Measurements from ENCODE around the gene ME3. TPM values are rescaled to one million over a fixed set of nuclear protein-coding genes. Genes with fewer than 3 reads are reported as not detected.

The ME3 gene
- total RNA-seq, 4 donors from 2014 or later: 28.2 to 60.7 (median 46.0) TPM

GRCh38 chr11:86627776-86628455 is 44.5 kb downstream of the ME3 start:
- no peak for TF ChIP-seq CTCF (IDR thresholded peaks at IDR 0.05; ENCODE audit: low read depth)

DNA sequence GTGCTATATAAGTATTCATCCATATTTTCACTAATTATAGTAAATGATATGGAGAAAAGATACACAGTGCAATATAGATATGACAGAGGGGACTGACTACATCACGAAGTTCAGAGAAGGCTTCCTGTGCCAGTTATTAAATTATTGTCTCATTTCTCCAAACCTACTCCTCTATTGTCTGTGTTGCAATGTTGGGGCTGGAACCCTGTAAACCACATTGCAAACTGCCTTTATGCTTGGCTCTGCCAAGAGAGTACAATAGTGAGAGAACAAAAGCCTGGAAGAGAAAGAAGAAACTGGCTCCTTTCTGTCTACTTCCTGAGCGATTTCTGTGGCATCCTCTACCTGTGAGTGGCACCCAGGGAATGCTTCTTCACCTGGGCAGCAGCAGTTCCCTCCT is 46.4 kb downstream of the ME3 start:
- TF ChIP-seq CTCF (IDR thresholded peaks at IDR 0.05; ENCODE audit: low read depth): no peak

DNA sequence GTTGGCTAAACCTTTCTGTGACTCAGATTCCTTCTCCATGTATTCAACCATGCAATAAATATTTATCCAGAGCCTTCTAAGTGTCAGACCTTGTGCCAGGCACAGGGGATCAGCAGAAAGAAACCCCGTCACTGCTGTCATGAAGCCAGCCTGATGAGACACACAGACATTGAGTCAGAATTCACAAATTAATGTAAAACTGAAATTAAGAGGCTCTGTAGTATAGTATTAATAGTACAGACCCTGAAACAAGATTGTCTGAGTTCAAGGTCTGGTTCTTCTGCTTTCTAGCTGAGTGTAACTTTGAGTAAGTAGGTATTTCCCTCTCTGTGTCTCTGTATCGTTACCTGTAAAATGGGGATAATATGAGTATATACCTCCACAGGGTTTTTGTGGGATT is 46.9 kb downstream of the ME3 start:
- TF ChIP-seq CTCF (IDR thresholded peaks at IDR 0.05; ENCODE audit: low read depth): no peak

DNA sequence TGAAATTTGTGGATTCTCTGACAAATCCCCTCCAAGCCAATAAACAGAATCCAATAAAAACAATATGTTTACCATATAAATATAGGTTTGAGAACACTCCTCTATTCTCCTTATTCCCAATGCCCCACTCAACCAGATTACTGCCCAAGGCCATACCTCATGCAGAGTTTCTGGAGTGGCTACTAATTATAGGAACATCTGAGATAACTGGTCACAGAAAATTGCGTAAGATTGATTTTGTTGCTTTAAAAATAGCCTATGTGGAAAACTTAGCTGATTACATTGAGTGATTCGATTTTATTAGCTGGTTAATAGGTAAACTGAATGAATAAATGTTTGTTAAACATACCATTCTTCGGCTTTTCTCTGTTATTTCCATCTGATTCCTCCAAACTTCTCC is 48.0 kb downstream of the ME3 start:
- no peak for TF ChIP-seq CTCF (IDR thresholded peaks at IDR 0.05; ENCODE audit: low read depth)

GRCh38 chr11:86623736-86624135 is 48.7 kb downstream of the ME3 start:
- no peak for TF ChIP-seq CTCF (IDR thresholded peaks at IDR 0.05; ENCODE audit: low read depth)

GRCh38 chr11:86623041-86623621 is 49.3 kb downstream of the ME3 start:
- TF ChIP-seq CTCF (IDR thresholded peaks at IDR 0.05; ENCODE audit: low read depth): no peak

- TF ChIP-seq CTCF (IDR thresholded peaks at IDR 0.05; ENCODE audit: low read depth): no peak
These were observed 50.6 kb downstream of the ME3 start for GRCh38 chr11:86621854-86622253.
